Cardiac muscle cell (in vitro differentiated cells and primary cell): ENCODE results near the gene CCDC12. TPM values are rescaled to one million over a fixed set of nuclear protein-coding genes. Genes with fewer than 3 reads are reported as not detected.

Experiments used
- DNase-seq, 2 donors: peaks; one replicate each; pipeline versions ENCODE4 v3.0.0 to v3.0.0-alpha.2; 2010 to 2017; ENCODE audit warnings: low read depth in 1 of 2, low spot score in 1 of 2
- H3K27ac ChIP-seq: fragments of 200-600 bp; sonication (generic); 2 replicates; pipeline ENCODE4 v1.5.1; 2016
- H3K27me3 ChIP-seq: fragments of 200-600 bp; sonication (generic); 2 replicates; pipeline ENCODE4 v1.6.0; 2016; ENCODE audit warnings: control low read depth
- H3K36me3 ChIP-seq: fragments of 200-600 bp; sonication (generic); 2 replicates; pipeline ENCODE4 v1.5.1; 2016; ENCODE audit warnings: control low read depth
- H3K4me1 ChIP-seq: fragments of 200-600 bp; sonication (generic); 2 replicates; pipeline ENCODE4 v1.8.1; 2017; ENCODE audit warnings: low read depth, mild to moderate bottlenecking, mixed run types
- H3K4me3 ChIP-seq: fragments of 200-600 bp; sonication (generic); 2 replicates; pipeline ENCODE4 v1.5.1; 2016; ENCODE audit warnings: mild to moderate bottlenecking
- H3K9me3 ChIP-seq: fragments of 200-600 bp; sonication (generic); 2 replicates; pipeline ENCODE4 v1.5.1; 2017; ENCODE audit warnings: low read depth, mild to moderate bottlenecking, control low read depth
- CTCF ChIP-seq: IDR thresholded peaks from 2 replicates; pipeline ENCODE4 v1.5.1; 2012; ENCODE audit warnings: low read depth, mild to moderate bottlenecking, low read length
- polyA plus RNA-seq: library from polyadenylated mRNA; unstranded; fragments of >200 nt; fragmentation: Nextera tagmentation; extraction: Ambion mirVana; gene quantifications from 2 replicates; pipeline ENCODE4 v1.2.1, GENCODE V29; 2016
- total RNA-seq: library from RNA; depleted of rRNA; stranded (reverse); fragments of >200 nt; gene quantifications from 2 replicates; pipeline ENCODE4 v1.2.3, GENCODE V29; 2016

The CCDC12 gene
- total and polyA plus RNA-seq, 2 experiments from 2014 or later, result 53.8 to 73.1 TPM

- no peaks in the 10 kb centered on the region for H3K36me3 ChIP-seq
- peaks cover 10% of the 10 kb centered on the region for H3K4me1 ChIP-seq
- no peaks in the 10 kb centered on the region for H3K27me3 ChIP-seq
- no peaks in the 10 kb centered on the region for H3K9me3 ChIP-seq
- H3K27ac ChIP-seq, result no peak overlapping the region
- no peak for DNase-seq
- H3K4me3 ChIP-seq, result no peak overlapping the region
- no peak for TF ChIP-seq CTCF
Observed at GRCh38 chr3:46982546-46982945, 6.0 kb upstream of the CCDC12 start.

- Histone ChIP-seq H3K36me3 (no peaks in the 10 kb centered on the region), H3K27ac (no peak overlapping the region), H3K27me3 (no peaks in the 10 kb centered on the region), H3K9me3 (no peaks in the 10 kb centered on the region), H3K4me1 (peaks cover 8% of the 10 kb centered on the region), H3K4me3 (no peak overlapping the region)
- no peak for DNase-seq
- no peak for TF ChIP-seq CTCF
Observed at GRCh38 chr3:46981932-46982471, 5.5 kb upstream of the CCDC12 start.

- Histone ChIP-seq H3K9me3 (no peaks in the 10 kb centered on the region), H3K27me3 (no peaks in the 10 kb centered on the region), H3K4me1 (peaks cover 4% of the 10 kb centered on the region), H3K4me3 (peak overlapping the region; percentile 68), H3K36me3 (no peaks in the 10 kb centered on the region), H3K27ac (no peak overlapping the region)
- peak in 1 of 2 donors; percentile 47 for DNase-seq
- no peak for TF ChIP-seq CTCF
Observed at GRCh38 chr3:46979958-46980497, 3.5 kb upstream of the CCDC12 start.

GRCh38 chr3:46978985-46979944 lies 2.7 kb upstream of the CCDC12 start, which contains the start of gene NBEAL2:
Gene NBEAL2 (plus strand): TSS chr3:46979666. CDS start chr3:46979862, 196 bp downstream.
- Histone ChIP-seq H3K36me3 (no peaks in the 10 kb centered on the region), H3K4me1 (peaks cover 4% of the 10 kb centered on the region), H3K27me3 (no peaks in the 10 kb centered on the region), H3K4me3 (peak within 1 kb of the TSS; percentile 68), H3K27ac (peak within 1 kb of the TSS; percentile 35), H3K9me3 (no peaks in the 10 kb centered on the region)
- peak; percentile 93 to 95 for DNase-seq
- TF ChIP-seq CTCF, result no peak

GRCh38 chr3:46978381-46978780 lies 1.8 kb upstream of the CCDC12 start:
- H3K27me3 ChIP-seq, result no peaks in the 10 kb centered on the region
- DNase-seq, result no peak
- H3K4me3 ChIP-seq, result no peak overlapping the region
- peaks cover 4% of the 10 kb centered on the region for H3K4me1 ChIP-seq
- no peak for TF ChIP-seq CTCF
- H3K36me3 ChIP-seq, result no peaks in the 10 kb centered on the region
- no peak overlapping the region for H3K27ac ChIP-seq
- no peaks in the 10 kb centered on the region for H3K9me3 ChIP-seq
